Ascending aorta (tissue), 2 donors: ENCODE results near the gene USP12. TPM values are rescaled to one million over a fixed set of nuclear protein-coding genes. Genes with fewer than 3 reads are reported as not detected.
"Not testable (repeated sequence)": the region's sequence is repeated elsewhere in the genome, so short reads cannot be mapped to it uniquely, and the experiment has no call there.

Source experiments
- DNase-seq, 2 donors: peaks; one replicate each; pipeline ENCODE4 v3.0.0-alpha.2; 2019; ENCODE audit warnings: low spot score in 2 of 2
- H3K27ac ChIP-seq, 2 donors: fragments of 200-600 bp; sonication (generic); one replicate each; pipeline ENCODE4 v1.5.1; 2016 to 2017; ENCODE audit warnings: mild to moderate bottlenecking in 1 of 2
- H3K27me3 ChIP-seq: fragments of 200-600 bp; sonication (generic); one replicate; pipeline ENCODE4 v1.5.1; 2017
- H3K36me3 ChIP-seq, 2 donors: fragments of 200-600 bp; sonication (generic); one replicate each; pipeline ENCODE4 v1.5.1; 2016
- H3K4me1 ChIP-seq, 2 donors: fragments of 200-600 bp; sonication (generic); one replicate each; pipeline ENCODE4 v1.5.1; 2016 to 2017; ENCODE audit warnings: mild to moderate bottlenecking in 1 of 2
- H3K4me3 ChIP-seq, 2 donors: fragments of 200-600 bp; sonication (generic); one replicate each; pipeline ENCODE4 v1.5.1; 2016 to 2017; ENCODE audit warnings: mild to moderate bottlenecking in 1 of 2
- H3K9me3 ChIP-seq, 2 donors: fragments of 200-600 bp; sonication (generic); one replicate each; pipeline ENCODE4 v1.5.1; 2016
- intact Hi-C: fragments of 100-400 bp; cut with DNase I; formaldehyde crosslinking; loops from one replicate; pipeline ENCODE4 v1.15.1; 2023
- total RNA-seq: library from RNA; depleted of rRNA; stranded (reverse); fragments of >200 nt; gene quantifications from one replicate; pipeline ENCODE4 v1.1.0, GENCODE V29; 2016
- TF ChIP-seq, protein P1 (sequence below), 3 experiments: fragments of 200-600 bp in 2 of 3; fragments of 450-650 bp in 1 of 3; sonication (generic) in 2 of 3; IDR thresholded peaks; one replicate each; pipeline ENCODE4 v1.5.1; 2016 to 2019; ENCODE audit warnings: antibody characterized with exemption in 3 of 3, mild to moderate bottlenecking in 1 of 3, moderate library complexity in 1 of 3

Gene USP12
- total RNA-seq, 1 donor from 2014 or later, result 8.7 TPM

DNA sequence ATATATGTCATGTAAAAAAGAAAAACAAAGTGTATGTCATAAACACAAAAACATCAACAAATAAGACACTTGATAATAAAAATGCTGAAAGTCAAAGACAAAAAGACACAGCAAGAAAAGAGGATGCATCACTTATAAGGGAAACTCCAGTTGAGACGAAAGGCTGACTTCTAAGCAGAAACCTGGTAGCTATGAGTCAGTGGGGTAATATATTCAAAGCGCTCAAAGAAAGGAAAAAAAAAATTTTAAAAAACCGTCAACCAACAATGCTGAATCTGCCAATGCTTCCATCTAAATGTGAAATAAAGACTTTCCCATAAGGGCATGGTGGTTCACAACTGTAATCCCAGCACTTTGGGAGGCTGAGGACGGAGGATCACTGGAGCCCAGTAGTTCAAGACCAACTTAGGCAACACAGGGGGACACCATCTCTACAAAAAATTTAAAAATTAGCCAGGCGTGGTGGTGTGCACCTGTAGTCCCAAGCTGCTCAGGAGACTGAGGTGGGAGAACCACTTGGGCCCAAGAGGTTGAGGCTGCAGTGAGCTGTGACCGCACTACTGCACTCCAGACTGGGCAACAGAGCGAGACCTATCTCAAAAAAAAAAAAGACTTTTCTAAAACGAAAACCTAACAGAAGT is 24.0 kb downstream of the USP12 start:
- peaks cover 0 to 9% of the 10 kb centered on the region in 2 donors for H3K9me3 ChIP-seq
- no peaks in the 10 kb centered on the region for H3K27me3 ChIP-seq
- no peak overlapping the region for H3K4me3 ChIP-seq
- intact Hi-C loops, result no loop called here
- H3K36me3 ChIP-seq, result peaks cover 0 to 3% of the 10 kb centered on the region in 2 donors
- no peak overlapping the region for H3K27ac ChIP-seq
- no peak for DNase-seq
- H3K4me1 ChIP-seq, result peaks cover 0 to 2% of the 10 kb centered on the region in 2 donors
- TF ChIP-seq, protein P1, sequence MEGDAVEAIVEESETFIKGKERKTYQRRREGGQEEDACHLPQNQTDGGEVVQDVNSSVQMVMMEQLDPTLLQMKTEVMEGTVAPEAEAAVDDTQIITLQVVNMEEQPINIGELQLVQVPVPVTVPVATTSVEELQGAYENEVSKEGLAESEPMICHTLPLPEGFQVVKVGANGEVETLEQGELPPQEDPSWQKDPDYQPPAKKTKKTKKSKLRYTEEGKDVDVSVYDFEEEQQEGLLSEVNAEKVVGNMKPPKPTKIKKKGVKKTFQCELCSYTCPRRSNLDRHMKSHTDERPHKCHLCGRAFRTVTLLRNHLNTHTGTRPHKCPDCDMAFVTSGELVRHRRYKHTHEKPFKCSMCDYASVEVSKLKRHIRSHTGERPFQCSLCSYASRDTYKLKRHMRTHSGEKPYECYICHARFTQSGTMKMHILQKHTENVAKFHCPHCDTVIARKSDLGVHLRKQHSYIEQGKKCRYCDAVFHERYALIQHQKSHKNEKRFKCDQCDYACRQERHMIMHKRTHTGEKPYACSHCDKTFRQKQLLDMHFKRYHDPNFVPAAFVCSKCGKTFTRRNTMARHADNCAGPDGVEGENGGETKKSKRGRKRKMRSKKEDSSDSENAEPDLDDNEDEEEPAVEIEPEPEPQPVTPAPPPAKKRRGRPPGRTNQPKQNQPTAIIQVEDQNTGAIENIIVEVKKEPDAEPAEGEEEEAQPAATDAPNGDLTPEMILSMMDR (IDR thresholded peaks at IDR 0.05), result no peak

DNA sequence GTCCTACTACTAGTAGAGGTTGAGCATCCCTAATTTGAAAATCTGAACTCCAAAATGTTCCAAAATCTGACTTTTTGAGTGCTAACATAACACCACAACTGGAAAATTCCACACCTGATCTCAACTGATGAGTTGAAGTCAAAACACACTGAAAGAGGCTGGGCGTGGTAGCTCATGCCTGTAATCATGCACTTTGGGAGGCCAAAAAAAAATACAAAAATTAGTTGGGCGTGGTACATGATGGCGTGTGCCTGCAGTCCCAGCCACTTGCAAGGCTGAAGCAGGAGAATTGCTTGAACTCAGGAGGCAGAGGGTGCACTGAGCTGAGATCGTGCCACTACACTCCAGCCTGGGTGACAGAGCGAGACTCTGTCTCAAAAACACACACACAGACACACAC is 29.9 kb downstream of the USP12 start:
- peaks cover 0 to 7% of the 10 kb centered on the region in 2 donors for H3K4me1 ChIP-seq
- no peak overlapping the region for H3K4me3 ChIP-seq
- DNase-seq, result no peak
- H3K27me3 ChIP-seq, result no peaks in the 10 kb centered on the region
- H3K36me3 ChIP-seq, result peaks cover 0 to 3% of the 10 kb centered on the region in 2 donors
- no peak overlapping the region for H3K27ac ChIP-seq
- TF ChIP-seq, protein P1 (IDR thresholded peaks at IDR 0.05), result no peak
- H3K9me3 ChIP-seq, result peaks cover 0 to 20% of the 10 kb centered on the region in 2 donors
- intact Hi-C loops, result no loop called here

DNA sequence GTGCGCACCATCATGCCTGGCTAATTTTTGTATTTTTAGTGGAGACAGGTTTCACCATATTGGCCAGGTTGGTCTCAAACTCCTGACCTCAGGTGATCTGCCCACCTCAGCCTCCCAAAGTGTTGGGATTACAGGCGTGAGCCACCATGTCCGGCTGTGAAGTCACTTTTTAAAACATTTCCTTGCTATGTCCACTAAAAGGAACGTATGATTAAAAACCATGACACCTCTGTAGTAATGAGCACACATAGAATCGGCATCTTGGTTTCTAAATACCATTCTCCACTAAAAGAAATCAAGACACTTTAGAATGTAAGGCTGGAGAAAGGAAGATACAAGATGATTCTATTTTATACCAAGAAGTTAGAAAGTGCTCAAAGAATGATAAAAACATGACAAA is 30.5 kb downstream of the USP12 start:
- peaks cover 0 to 20% of the 10 kb centered on the region in 2 donors for H3K9me3 ChIP-seq
- DNase-seq, H3K4me3 ChIP-seq, H3K4me1 ChIP-seq, H3K36me3 ChIP-seq, H3K27me3 ChIP-seq, H3K27ac ChIP-seq, intact Hi-C loops: not testable (repeated sequence)

DNA sequence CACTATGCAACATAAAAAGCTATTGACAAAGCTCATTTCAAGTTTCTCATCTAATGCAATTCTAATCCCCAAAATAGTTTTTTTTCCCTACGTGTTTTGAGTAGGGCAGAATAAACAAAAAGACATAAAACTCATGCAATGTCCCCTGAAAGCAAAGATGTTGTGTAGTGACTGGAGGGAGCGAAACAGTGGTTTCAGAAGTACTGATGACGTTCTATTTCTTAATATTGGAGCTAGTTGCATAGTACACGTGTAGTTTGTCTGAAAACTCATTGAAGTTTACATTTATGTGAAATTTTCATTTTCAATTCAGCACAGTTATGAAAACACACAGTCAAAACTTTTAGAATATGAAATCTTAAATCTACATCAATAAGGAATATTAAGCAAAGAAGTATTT is 31.6 kb downstream of the USP12 start:
- TF ChIP-seq, protein P1 (IDR thresholded peaks at IDR 0.05), result no peak
- Histone ChIP-seq H3K36me3 (peaks cover 0 to 3% of the 10 kb centered on the region in 2 donors), H3K4me1 (peaks cover 0 to 11% of the 10 kb centered on the region in 2 donors)

DNA sequence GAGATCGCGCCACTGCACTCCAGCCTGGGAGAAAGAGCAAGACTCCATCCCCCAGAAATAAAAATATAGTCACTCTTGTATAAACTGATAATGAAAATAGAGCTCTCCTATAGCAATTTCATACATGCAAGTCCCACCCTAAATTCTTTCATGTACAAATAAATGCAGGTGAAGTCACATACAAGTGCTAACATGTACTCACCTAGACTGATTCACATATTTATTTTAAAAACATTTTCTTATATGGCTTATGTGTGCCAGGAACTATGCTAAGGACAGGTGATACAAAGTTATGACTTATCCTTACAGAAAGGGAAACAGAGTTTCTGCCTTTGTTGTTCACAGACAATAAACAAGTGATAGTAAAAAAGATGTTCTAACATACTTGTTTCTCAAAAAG is 32.0 kb downstream of the USP12 start:
- Histone ChIP-seq H3K27ac (no peak overlapping the region), H3K4me1 (peaks cover 0 to 11% of the 10 kb centered on the region in 2 donors), H3K36me3 (peaks cover 0 to 3% of the 10 kb centered on the region in 2 donors), H3K27me3 (no peaks in the 10 kb centered on the region), H3K9me3 (peaks cover 0 to 20% of the 10 kb centered on the region in 2 donors), H3K4me3 (no peak overlapping the region)
- intact Hi-C loops, result no loop called here
- TF ChIP-seq, protein P1 (IDR thresholded peaks at IDR 0.05), result no peak
- no peak for DNase-seq

More for the DNA sequence above, 31.6 kb downstream of the USP12 start:
- intact Hi-C loops, result no loop called here
- no peaks in the 10 kb centered on the region for H3K27me3 ChIP-seq
- no peak overlapping the region for H3K4me3 ChIP-seq
- no peak for DNase-seq
- no peak overlapping the region for H3K27ac ChIP-seq
- peaks cover 0 to 20% of the 10 kb centered on the region in 2 donors for H3K9me3 ChIP-seq

DNA sequence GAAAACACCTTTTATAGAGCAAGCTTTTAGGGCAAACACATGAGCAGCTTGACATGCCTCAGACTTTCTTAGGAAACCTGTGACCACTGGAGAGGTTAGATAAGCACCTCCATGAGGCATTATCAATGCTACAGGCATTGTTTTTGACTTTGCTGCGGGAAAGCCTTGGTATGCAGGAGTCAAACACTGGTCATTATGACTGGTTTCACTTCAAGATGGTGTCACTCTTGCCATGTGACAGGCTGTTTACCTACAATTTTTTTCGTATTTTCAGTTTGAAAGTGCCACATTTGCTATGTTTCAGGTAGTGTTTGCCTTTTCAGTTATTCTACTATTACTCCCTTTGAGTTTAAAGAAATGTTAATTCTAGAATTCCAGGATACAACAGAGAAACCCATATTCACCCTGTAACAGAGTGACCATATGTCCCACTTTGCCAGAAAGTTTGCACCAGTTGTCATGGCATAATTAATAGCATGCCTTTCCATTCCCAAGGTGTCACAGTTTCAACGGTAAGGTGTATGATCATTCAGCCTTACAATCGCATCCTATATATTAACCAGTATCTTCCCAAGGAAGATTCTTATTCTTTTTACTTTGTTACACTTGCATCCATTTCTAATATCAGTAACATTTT is 33.0 kb downstream of the USP12 start:
- Histone ChIP-seq H3K4me3 (no peak overlapping the region), H3K36me3 (peaks cover 0 to 3% of the 10 kb centered on the region in 2 donors), H3K27me3 (no peaks in the 10 kb centered on the region), H3K9me3 (peaks cover 0 to 17% of the 10 kb centered on the region in 2 donors), H3K27ac (no peak overlapping the region), H3K4me1 (peaks cover 0 to 11% of the 10 kb centered on the region in 2 donors)
- TF ChIP-seq, protein P1 (IDR thresholded peaks at IDR 0.05), result no peak
- intact Hi-C loops, result no loop called here
- DNase-seq, result no peak
